ENCODE measurements around the gene MAP6D1.

DNA sequence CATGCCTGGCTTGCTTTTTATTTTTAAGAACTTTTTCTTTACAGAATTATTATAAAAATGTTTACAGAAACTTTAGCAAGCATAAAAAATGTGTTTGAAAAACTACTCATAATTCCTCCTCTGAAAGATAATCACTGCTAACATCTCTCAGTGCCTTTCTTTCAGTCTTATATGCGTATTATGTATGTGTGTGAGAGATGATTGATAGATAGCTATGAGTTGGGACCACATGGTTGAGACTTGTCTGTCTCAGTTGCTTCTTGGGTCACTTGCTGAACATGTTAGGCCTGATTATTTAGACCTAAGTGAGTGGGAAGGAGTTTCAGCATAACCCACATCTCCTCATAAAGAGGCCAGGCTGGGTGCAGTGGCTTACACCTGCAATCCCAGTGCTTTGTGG, 11.1 kb downstream of the MAP6D1 start:
- TF ChIP-seq, protein P1, sequence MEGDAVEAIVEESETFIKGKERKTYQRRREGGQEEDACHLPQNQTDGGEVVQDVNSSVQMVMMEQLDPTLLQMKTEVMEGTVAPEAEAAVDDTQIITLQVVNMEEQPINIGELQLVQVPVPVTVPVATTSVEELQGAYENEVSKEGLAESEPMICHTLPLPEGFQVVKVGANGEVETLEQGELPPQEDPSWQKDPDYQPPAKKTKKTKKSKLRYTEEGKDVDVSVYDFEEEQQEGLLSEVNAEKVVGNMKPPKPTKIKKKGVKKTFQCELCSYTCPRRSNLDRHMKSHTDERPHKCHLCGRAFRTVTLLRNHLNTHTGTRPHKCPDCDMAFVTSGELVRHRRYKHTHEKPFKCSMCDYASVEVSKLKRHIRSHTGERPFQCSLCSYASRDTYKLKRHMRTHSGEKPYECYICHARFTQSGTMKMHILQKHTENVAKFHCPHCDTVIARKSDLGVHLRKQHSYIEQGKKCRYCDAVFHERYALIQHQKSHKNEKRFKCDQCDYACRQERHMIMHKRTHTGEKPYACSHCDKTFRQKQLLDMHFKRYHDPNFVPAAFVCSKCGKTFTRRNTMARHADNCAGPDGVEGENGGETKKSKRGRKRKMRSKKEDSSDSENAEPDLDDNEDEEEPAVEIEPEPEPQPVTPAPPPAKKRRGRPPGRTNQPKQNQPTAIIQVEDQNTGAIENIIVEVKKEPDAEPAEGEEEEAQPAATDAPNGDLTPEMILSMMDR (conservative IDR thresholded peaks at IDR 0.05; ENCODE audit: low read depth, low read length), result no peak
- TF ChIP-seq EZH2phosphoT487 (IDR thresholded peaks at IDR 0.05; ENCODE audit: borderline replicate concordance, low read length), result no peak
- TF ChIP-seq EZH2 (IDR thresholded peaks at IDR 0.05; ENCODE audit: low read length, unreplicated experiment), result no peak

All from PC-3 (cell line).